H1 (cell line): ENCODE measurements around the gene PES1.

Experiments
- ATF2 ChIP-seq: IDR thresholded peaks from 2 replicates; pipeline ENCODE4 v1.6.1; 2012; ENCODE audit warnings: low read length, inconsistent platforms
- BRCA1 ChIP-seq: IDR thresholded peaks from 2 replicates; pipeline ENCODE4 v1.6.1; 2012; ENCODE audit warnings: low read depth, low read length, improper control_type of control experiment
- CHD2 ChIP-seq: IDR thresholded peaks from 2 replicates; pipeline ENCODE4 v1.6.1; 2012; ENCODE audit warnings: low read length, improper control_type of control experiment
- CTCF ChIP-seq, 3 experiments: IDR thresholded peaks; 1 replicate in 2 of 3; 2 replicates in 1 of 3; pipeline versions ENCODE4 v1.5.1 to v1.6.1; 2011; ENCODE audit warnings: low read length in 3 of 3, mild to moderate bottlenecking in 3 of 3, inconsistent platforms in 2 of 3, low read depth in 1 of 3, moderate library complexity in 1 of 3; ENCODE audit not compliant: insufficient read depth in 1 of 3; ENCODE audit errors: control extremely low read depth in 1 of 3
- EP300 ChIP-seq, 2 experiments: IDR thresholded peaks; 1 replicate in 1 of 2; 2 replicates in 1 of 2; pipeline ENCODE4 v1.6.1; 2011 to 2012; ENCODE audit warnings: low read depth in 2 of 2, low read length in 2 of 2, mild to moderate bottlenecking in 2 of 2, borderline replicate concordance in 1 of 2, inconsistent platforms in 1 of 2, moderate library complexity in 1 of 2
- EZH2 ChIP-seq: fragments of 200-600 bp; sonication (generic); IDR thresholded peaks from 2 replicates; pipeline ENCODE4 v1.7.1; 2012; ENCODE audit warnings: low read depth, mild to moderate bottlenecking, moderate library complexity, low read length, inconsistent platforms; ENCODE audit not compliant: severe bottlenecking
- NANOG ChIP-seq: IDR thresholded peaks from 2 replicates; pipeline ENCODE4 v1.6.1; 2011; ENCODE audit warnings: low read length, low read depth, mild to moderate bottlenecking, inconsistent platforms; ENCODE audit not compliant: insufficient read depth, poor library complexity, severe bottlenecking
- NRF1 ChIP-seq: IDR thresholded peaks from 2 replicates; pipeline ENCODE4 v1.6.1; 2011; ENCODE audit warnings: mild to moderate bottlenecking, low read depth, low read length, improper control_type of control experiment
- POLR2A ChIP-seq, 2 experiments: IDR thresholded peaks; 1 replicate in 1 of 2; 2 replicates in 1 of 2; pipeline ENCODE4 v1.6.1; 2011; ENCODE audit warnings: low read depth in 2 of 2, low read length in 2 of 2, mild to moderate bottlenecking in 2 of 2; ENCODE audit errors: control extremely low read depth in 1 of 2
- POLR2AphosphoS5 ChIP-seq: IDR thresholded peaks from 2 replicates; pipeline ENCODE4 v1.6.1; 2011; ENCODE audit warnings: low read depth, low read length
- SP1 ChIP-seq: IDR thresholded peaks from 2 replicates; pipeline ENCODE4 v1.6.1; 2011; ENCODE audit warnings: low read depth, low read length
- USF2 ChIP-seq: IDR thresholded peaks from 2 replicates; pipeline ENCODE4 v1.6.1; 2011; ENCODE audit warnings: low read length, improper control_type of control experiment

- TF ChIP-seq CTCF (IDR thresholded peaks at IDR 0.05; ENCODE audit: control extremely low read depth in 1 of 3, insufficient read depth in 1 of 3, low read depth in 1 of 3, low read length in 3 of 3) (no peak), EZH2 (no peak), POLR2AphosphoS5 (no peak), POLR2A (IDR thresholded peaks at IDR 0.05; ENCODE audit: control extremely low read depth in 1 of 2, low read depth in 2 of 2, low read length in 2 of 2) (no peak), BRCA1 (no peak), CHD2 (no peak), SP1 (no peak), EP300 (IDR thresholded peaks at IDR 0.05; ENCODE audit: borderline replicate concordance in 1 of 2, low read depth in 2 of 2, low read length in 2 of 2) (no peak), USF2 (no peak), ATF2 (no peak), NANOG (no peak), NRF1 (no peak)
Measured at GRCh38 chr22:30640361-30640760, 48.7 kb upstream of the PES1 start.
